Loucy (cell line): ENCODE results near the gene RBMS2.

Experiments used
- H2AFZ ChIP-seq: fragments of 200-600 bp; sonication (generic); 2 replicates; pipeline ENCODE4 v1.6.0; 2016; ENCODE audit warnings: antibody characterized with exemption, mild to moderate bottlenecking, low read length, moderate library complexity
- H3F3A ChIP-seq: fragments of 200-600 bp; 2 replicates; pipeline ENCODE4 v1.6.0; 2016; ENCODE audit warnings: antibody characterized with exemption, low read depth, mild to moderate bottlenecking
- H3K27me3 ChIP-seq: fragments of 200-600 bp; sonication (generic); 2 replicates; pipeline ENCODE4 v1.6.1; 2014; ENCODE audit warnings: low read length, mild to moderate bottlenecking; ENCODE audit not compliant: insufficient read depth, poor library complexity, severe bottlenecking
- H3K36me3 ChIP-seq: fragments of 200-600 bp; sonication (generic); 2 replicates; pipeline ENCODE4 v1.6.1; 2016; ENCODE audit warnings: low read length; ENCODE audit not compliant: insufficient read depth
- H3K4me1 ChIP-seq: fragments of 200-600 bp; sonication (generic); 2 replicates; pipeline ENCODE4 v1.5.1; 2014; ENCODE audit warnings: low read length, mild to moderate bottlenecking; ENCODE audit not compliant: insufficient read depth, poor library complexity, severe bottlenecking
- H3K4me2 ChIP-seq: fragments of 200-600 bp; sonication (generic); 2 replicates; pipeline ENCODE4 v1.6.0; 2014; ENCODE audit warnings: antibody characterized with exemption, low read length, low read depth, mild to moderate bottlenecking; ENCODE audit not compliant: poor library complexity, severe bottlenecking
- H3K4me3 ChIP-seq: fragments of 200-600 bp; sonication (generic); 2 replicates; pipeline ENCODE4 v1.5.1; 2014; ENCODE audit warnings: low read length, mild to moderate bottlenecking, mixed read lengths; ENCODE audit not compliant: poor library complexity, severe bottlenecking
- H3K79me2 ChIP-seq: fragments of 200-600 bp; sonication (generic); 2 replicates; pipeline ENCODE4 v1.6.1; 2014; ENCODE audit warnings: low read length; ENCODE audit not compliant: insufficient read depth
- H3K9ac ChIP-seq: fragments of 200-600 bp; sonication (generic); 2 replicates; pipeline ENCODE4 v1.6.0; 2014; ENCODE audit warnings: mild to moderate bottlenecking, low read depth, low read length, moderate library complexity; ENCODE audit not compliant: poor library complexity, severe bottlenecking
- H3K9me2 ChIP-seq: fragments of 200-600 bp; sonication (generic); replicated peaks from 2 replicates; pipeline ENCODE4 v1.6.1; 2016; ENCODE audit warnings: low read depth, low read length, mixed read lengths
- H3K9me3 ChIP-seq: fragments of 200-600 bp; sonication (generic); 2 replicates; pipeline ENCODE4 v1.6.1; 2014; ENCODE audit warnings: mild to moderate bottlenecking, antibody characterized with exemption, low read length, low read depth; ENCODE audit not compliant: insufficient read depth
- H4K20me1 ChIP-seq: fragments of 200-600 bp; sonication (generic); 2 replicates; pipeline ENCODE4 v1.6.0; 2014; ENCODE audit warnings: antibody characterized with exemption, low read length, mild to moderate bottlenecking; ENCODE audit not compliant: insufficient read depth, poor library complexity, severe bottlenecking
- EZH2phosphoT487 ChIP-seq: fragments of 200-600 bp; IDR thresholded peaks from 2 replicates; pipeline ENCODE4 v1.6.1; 2018; ENCODE audit warnings: antibody characterized with exemption, mild to moderate bottlenecking, moderate library complexity, borderline replicate concordance
- TF ChIP-seq, protein P1 (sequence below): fragments of 200-600 bp; sonication (generic); conservative IDR thresholded peaks from 2 replicates; pipeline ENCODE4 v1.5.1; 2014; ENCODE audit warnings: mild to moderate bottlenecking, antibody characterized with exemption, low read length

The RBMS2 gene

DNA sequence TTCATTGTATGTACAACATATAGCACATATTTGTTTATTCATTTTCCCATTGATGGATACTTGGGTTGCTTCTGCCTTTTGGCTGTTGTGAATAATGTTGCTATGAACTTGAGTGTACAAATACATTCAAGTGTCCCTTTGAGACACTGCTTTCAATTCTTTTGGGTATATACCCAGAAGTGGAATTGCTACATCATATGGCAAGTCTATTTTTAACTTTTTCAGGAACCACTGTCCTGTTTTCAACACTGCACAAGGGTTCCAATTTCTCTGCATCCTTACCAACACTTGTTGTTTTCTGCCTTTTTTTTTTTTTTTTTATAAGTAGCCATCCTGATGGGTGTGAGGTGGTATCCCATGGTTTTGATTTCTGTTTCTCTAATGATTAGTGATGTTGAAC lies 15.9 kb downstream of the RBMS2 start:
- no peaks in the 10 kb centered on the region for H3K36me3 ChIP-seq
- TF ChIP-seq, protein P1, sequence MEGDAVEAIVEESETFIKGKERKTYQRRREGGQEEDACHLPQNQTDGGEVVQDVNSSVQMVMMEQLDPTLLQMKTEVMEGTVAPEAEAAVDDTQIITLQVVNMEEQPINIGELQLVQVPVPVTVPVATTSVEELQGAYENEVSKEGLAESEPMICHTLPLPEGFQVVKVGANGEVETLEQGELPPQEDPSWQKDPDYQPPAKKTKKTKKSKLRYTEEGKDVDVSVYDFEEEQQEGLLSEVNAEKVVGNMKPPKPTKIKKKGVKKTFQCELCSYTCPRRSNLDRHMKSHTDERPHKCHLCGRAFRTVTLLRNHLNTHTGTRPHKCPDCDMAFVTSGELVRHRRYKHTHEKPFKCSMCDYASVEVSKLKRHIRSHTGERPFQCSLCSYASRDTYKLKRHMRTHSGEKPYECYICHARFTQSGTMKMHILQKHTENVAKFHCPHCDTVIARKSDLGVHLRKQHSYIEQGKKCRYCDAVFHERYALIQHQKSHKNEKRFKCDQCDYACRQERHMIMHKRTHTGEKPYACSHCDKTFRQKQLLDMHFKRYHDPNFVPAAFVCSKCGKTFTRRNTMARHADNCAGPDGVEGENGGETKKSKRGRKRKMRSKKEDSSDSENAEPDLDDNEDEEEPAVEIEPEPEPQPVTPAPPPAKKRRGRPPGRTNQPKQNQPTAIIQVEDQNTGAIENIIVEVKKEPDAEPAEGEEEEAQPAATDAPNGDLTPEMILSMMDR, result no peak
- TF ChIP-seq EZH2phosphoT487, result no peak
- no peak overlapping the region for H3K4me2 ChIP-seq
- H3K9ac ChIP-seq, result no peak overlapping the region
- no peaks in the 10 kb centered on the region for H3K27me3 ChIP-seq
- no peaks in the 10 kb centered on the region for H3K9me2 ChIP-seq
- H3K4me3 ChIP-seq, result no peak overlapping the region
- H3K79me2 ChIP-seq, result no peaks in the 10 kb centered on the region
- no peaks in the 10 kb centered on the region for H3K9me3 ChIP-seq
- no peaks in the 10 kb centered on the region for H3K4me1 ChIP-seq
- no peak overlapping the region for H2AFZ ChIP-seq
- no peaks in the 10 kb centered on the region for H4K20me1 ChIP-seq
- H3F3A ChIP-seq, result no peaks in the 10 kb centered on the region

DNA sequence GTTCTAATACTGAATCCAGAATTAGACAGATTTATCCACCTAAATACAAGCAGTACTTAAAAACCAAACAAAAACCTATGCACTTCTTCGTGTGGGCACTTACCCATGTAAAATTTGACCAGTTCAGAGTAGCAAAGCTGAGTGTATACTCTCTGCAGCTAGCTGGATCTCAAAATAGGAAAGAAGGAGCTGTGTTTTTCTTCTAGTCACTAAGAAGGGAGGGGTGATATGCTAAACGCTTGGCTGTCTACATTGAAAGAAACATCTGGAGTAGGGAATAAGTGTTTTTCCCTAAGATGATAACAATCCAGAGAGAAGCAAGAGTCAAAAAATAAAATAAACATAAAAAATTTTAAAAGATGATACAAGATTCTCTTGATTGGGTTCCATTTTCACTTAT lies 20.0 kb downstream of the RBMS2 start:
- no peaks in the 10 kb centered on the region for H3K4me1 ChIP-seq
- no peaks in the 10 kb centered on the region for H3K9me2 ChIP-seq
- H3K27me3 ChIP-seq, result no peaks in the 10 kb centered on the region
- no peaks in the 10 kb centered on the region for H4K20me1 ChIP-seq
- H3K4me3 ChIP-seq, result no peak overlapping the region
- H3K36me3 ChIP-seq, result no peaks in the 10 kb centered on the region
- no peaks in the 10 kb centered on the region for H3K79me2 ChIP-seq
- no peak overlapping the region for H3K4me2 ChIP-seq
- no peaks in the 10 kb centered on the region for H3K9me3 ChIP-seq
- no peaks in the 10 kb centered on the region for H3F3A ChIP-seq
- H3K9ac ChIP-seq, result no peak overlapping the region
- TF ChIP-seq, protein P1, result no peak
- H2AFZ ChIP-seq, result no peak overlapping the region

DNA sequence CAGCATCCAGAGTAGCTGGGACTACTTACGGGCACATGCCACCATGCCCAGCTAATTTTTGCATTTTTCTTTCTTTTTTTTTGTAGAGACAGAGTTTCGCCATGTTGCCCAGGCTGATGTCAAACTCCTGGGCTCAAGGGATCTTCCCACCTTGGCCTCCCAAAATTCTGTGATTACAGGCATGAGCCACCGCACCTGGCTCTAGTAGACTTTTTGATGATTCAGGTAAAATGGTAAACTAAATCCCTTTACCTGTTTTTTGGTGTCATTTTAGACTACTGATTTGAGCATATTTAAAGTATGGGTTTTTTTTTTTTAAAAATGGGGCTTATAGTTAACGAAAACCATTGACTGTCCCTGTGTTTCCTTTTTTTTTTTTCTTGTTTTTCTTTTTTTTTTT lies 20.5 kb downstream of the RBMS2 start:
- Histone ChIP-seq H3K9me3 (no peaks in the 10 kb centered on the region), H3K4me2 (no peak overlapping the region), H3K36me3 (no peaks in the 10 kb centered on the region), H3K4me1 (no peaks in the 10 kb centered on the region), H4K20me1 (no peaks in the 10 kb centered on the region), H3K4me3 (no peak overlapping the region), H3K27me3 (no peaks in the 10 kb centered on the region), H3F3A (no peaks in the 10 kb centered on the region), H2AFZ (no peak overlapping the region), H3K9me2 (no peaks in the 10 kb centered on the region), H3K9ac (no peak overlapping the region), H3K79me2 (no peaks in the 10 kb centered on the region)
- TF ChIP-seq, protein P1, result no peak
- no peak for TF ChIP-seq EZH2phosphoT487
